H54 (cell line): ENCODE data around the gene NECAB2.

Experiments
- DNase-seq: peaks from one replicate; pipeline ENCODE4 v3.0.0; 2011; ENCODE audit warnings: low spot score, mixed read lengths; ENCODE audit not compliant: insufficient read length
- FAIRE-seq: peaks from 3 replicates; lab custom pipeline; 2011; peaks lifted over from hg19 to GRCh38; lab: Jason Lieb, UNC
- POLR2A ChIP-seq: IDR thresholded peaks from 2 replicates; pipeline ENCODE4 v1.6.1; 2011; ENCODE audit warnings: low read depth, mild to moderate bottlenecking, low read length

The NECAB2 gene

GRCh38 chr16:84009282-84009681, 41.2 kb downstream of the NECAB2 start:
- DNase-seq = no peak
- FAIRE-seq = no peak
- no peak for TF ChIP-seq POLR2A

- no peak for TF ChIP-seq POLR2A
- FAIRE-seq = peak; percentile 82
- DNase-seq = peak; percentile 81
Measured at GRCh38 chr16:84013787-84014569, 45.9 kb downstream of the NECAB2 start.

GRCh38 chr16:84014570-84015327, 46.7 kb downstream of the NECAB2 start:
- FAIRE-seq = no peak
- TF ChIP-seq POLR2A = no peak
- no peak for DNase-seq

GRCh38 chr16:84015399-84015798, 47.4 kb downstream of the NECAB2 start:
- DNase-seq (no peak), FAIRE-seq (no peak)
- TF ChIP-seq POLR2A = no peak

- DNase-seq (no peak), FAIRE-seq (no peak)
- no peak for TF ChIP-seq POLR2A
Measured at GRCh38 chr16:84016477-84016876, 48.4 kb downstream of the NECAB2 start.

GRCh38 chr16:84018710-84019109, 50.7 kb downstream of the NECAB2 start:
- DNase-seq = no peak
- no peak for FAIRE-seq
- no peak for TF ChIP-seq POLR2A

- TF ChIP-seq POLR2A = no peak
- no peak for FAIRE-seq
Measured at GRCh38 chr16:84020353-84020752, 52.3 kb downstream of the NECAB2 start.

GRCh38 chr16:84021488-84021887, 53.4 kb downstream of the NECAB2 start:
- DNase-seq (no peak), FAIRE-seq (no peak)
- TF ChIP-seq POLR2A = no peak

More at GRCh38 chr16:84020353-84020752, 52.3 kb downstream of the NECAB2 start:
- no peak for DNase-seq

- DNase-seq = no peak
- TF ChIP-seq POLR2A = no peak
- FAIRE-seq = no peak
Measured at GRCh38 chr16:84022644-84023043, 54.6 kb downstream of the NECAB2 start.

GRCh38 chr16:84024854-84025253, 56.8 kb downstream of the NECAB2 start:
- no peak for TF ChIP-seq POLR2A
- FAIRE-seq (no peak), DNase-seq (peak; percentile 80)

- no peak for DNase-seq
- no peak for FAIRE-seq
- no peak for TF ChIP-seq POLR2A
Measured at GRCh38 chr16:84026606-84027005, 58.6 kb downstream of the NECAB2 start.

- DNase-seq (no peak), FAIRE-seq (no peak)
- no peak for TF ChIP-seq POLR2A
Measured at GRCh38 chr16:84027625-84028024, 59.6 kb downstream of the NECAB2 start.

GRCh38 chr16:84029297-84030047, 61.4 kb downstream of the NECAB2 start:
- FAIRE-seq (no peak), DNase-seq (no peak)
- TF ChIP-seq POLR2A = no peak

- DNase-seq = no peak
- no peak for FAIRE-seq
Measured at GRCh38 chr16:84031556-84031955, 63.5 kb downstream of the NECAB2 start.

More at GRCh38 chr16:84031556-84031955, 63.5 kb downstream of the NECAB2 start:
- TF ChIP-seq POLR2A = no peak
